Measurements from ENCODE around the gene NFATC2. TPM values are rescaled to one million over a fixed set of nuclear protein-coding genes. Genes with fewer than 3 reads are reported as not detected.

NFATC2 gene
- total RNA-seq, 4 donors from 2014 or later, result 8.8 to 15.6 (median 13.0) TPM

GRCh38 chr20:51491393-51491792 lies 51.1 kb downstream of the NFATC2 start:
- Histone ChIP-seq H3K4me1 (peaks cover 24 to 47% (median 34%) of the 10 kb centered on the region in 4 donors), H3K27ac (replicated peaks in 1 of 4) (no peak overlapping the region), H3K27me3 (no peaks in the 10 kb centered on the region), H3K4me3 (no peak overlapping the region), H3K9me3 (no peaks in the 10 kb centered on the region), H3K36me3 (no peaks in the 10 kb centered on the region)
- DNase-seq (ENCODE audit: extremely low spot score), result no peak
- 91% methylated on average over 11 of the region's 11 CpGs for WGBS
- TF ChIP-seq POLR2A (IDR thresholded peaks at IDR 0.05; ENCODE audit: low read depth) (no peak), POLR2AphosphoS5 (IDR thresholded peaks at IDR 0.05) (no peak), EP300 (IDR thresholded peaks at IDR 0.05) (no peak)
- TF ChIP-seq, protein P1, sequence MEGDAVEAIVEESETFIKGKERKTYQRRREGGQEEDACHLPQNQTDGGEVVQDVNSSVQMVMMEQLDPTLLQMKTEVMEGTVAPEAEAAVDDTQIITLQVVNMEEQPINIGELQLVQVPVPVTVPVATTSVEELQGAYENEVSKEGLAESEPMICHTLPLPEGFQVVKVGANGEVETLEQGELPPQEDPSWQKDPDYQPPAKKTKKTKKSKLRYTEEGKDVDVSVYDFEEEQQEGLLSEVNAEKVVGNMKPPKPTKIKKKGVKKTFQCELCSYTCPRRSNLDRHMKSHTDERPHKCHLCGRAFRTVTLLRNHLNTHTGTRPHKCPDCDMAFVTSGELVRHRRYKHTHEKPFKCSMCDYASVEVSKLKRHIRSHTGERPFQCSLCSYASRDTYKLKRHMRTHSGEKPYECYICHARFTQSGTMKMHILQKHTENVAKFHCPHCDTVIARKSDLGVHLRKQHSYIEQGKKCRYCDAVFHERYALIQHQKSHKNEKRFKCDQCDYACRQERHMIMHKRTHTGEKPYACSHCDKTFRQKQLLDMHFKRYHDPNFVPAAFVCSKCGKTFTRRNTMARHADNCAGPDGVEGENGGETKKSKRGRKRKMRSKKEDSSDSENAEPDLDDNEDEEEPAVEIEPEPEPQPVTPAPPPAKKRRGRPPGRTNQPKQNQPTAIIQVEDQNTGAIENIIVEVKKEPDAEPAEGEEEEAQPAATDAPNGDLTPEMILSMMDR (IDR thresholded peaks at IDR 0.05), result no peak
- intact Hi-C loops (cut with DNase I), result no loop called here

- intact Hi-C loops (cut with DNase I), result no loop called here
- peaks cover 24 to 40% (median 34%) of the 10 kb centered on the region in 4 donors for H3K4me1 ChIP-seq
- TF ChIP-seq EP300 (IDR thresholded peaks at IDR 0.05), result no peak
- TF ChIP-seq POLR2A (IDR thresholded peaks at IDR 0.05; ENCODE audit: low read depth), result no peak
- TF ChIP-seq, protein P1 (IDR thresholded peaks at IDR 0.05), result no peak
- TF ChIP-seq POLR2AphosphoS5 (IDR thresholded peaks at IDR 0.05), result no peak
- H3K27ac ChIP-seq (replicated peaks in 1 of 4), result no peak overlapping the region
- no peak overlapping the region for H3K4me3 ChIP-seq
- no peaks in the 10 kb centered on the region for H3K36me3 ChIP-seq
- no peak for DNase-seq (ENCODE audit: extremely low spot score)
- no peaks in the 10 kb centered on the region for H3K27me3 ChIP-seq
- WGBS, result 90% methylated on average over 2 of the region's 2 CpGs
- H3K9me3 ChIP-seq, result no peaks in the 10 kb centered on the region
These were observed 51.9 kb downstream of the NFATC2 start for GRCh38 chr20:51490635-51491034.

GRCh38 chr20:51489611-51490010 lies 52.9 kb downstream of the NFATC2 start:
- Histone ChIP-seq H3K27me3 (no peaks in the 10 kb centered on the region), H3K9me3 (no peaks in the 10 kb centered on the region), H3K4me3 (no peak overlapping the region), H3K27ac (replicated peaks in 1 of 4) (no peak overlapping the region), H3K36me3 (no peaks in the 10 kb centered on the region), H3K4me1 (peaks cover 24 to 39% (median 34%) of the 10 kb centered on the region in 4 donors)
- WGBS, result 94% methylated on average over 7 of the region's 7 CpGs
- TF ChIP-seq, protein P1 (IDR thresholded peaks at IDR 0.05), result no peak
- TF ChIP-seq POLR2AphosphoS5 (IDR thresholded peaks at IDR 0.05) (no peak), EP300 (IDR thresholded peaks at IDR 0.05) (no peak), POLR2A (IDR thresholded peaks at IDR 0.05; ENCODE audit: low read depth) (no peak)
- intact Hi-C loops (cut with DNase I), result no loop called here
- DNase-seq (ENCODE audit: extremely low spot score), result no peak

GRCh38 chr20:51488331-51488730 lies 54.2 kb downstream of the NFATC2 start:
- Histone ChIP-seq H3K9me3 (no peaks in the 10 kb centered on the region), H3K4me3 (no peak overlapping the region), H3K27ac (replicated peaks in 1 of 4) (peak overlapping the region in 3 of 4 donors; percentile 19 to 42 (median 23)), H3K36me3 (no peaks in the 10 kb centered on the region), H3K4me1 (peaks cover 23 to 31% (median 29%) of the 10 kb centered on the region in 4 donors), H3K27me3 (no peaks in the 10 kb centered on the region)
- TF ChIP-seq, protein P1 (IDR thresholded peaks at IDR 0.05), result no peak
- WGBS, result 90% methylated on average over 5 of the region's 5 CpGs
- intact Hi-C loops (cut with DNase I), result no loop called here
- no peak for DNase-seq (ENCODE audit: extremely low spot score)

GRCh38 chr20:51487565-51488268 lies 54.8 kb downstream of the NFATC2 start:
- DNase-seq (ENCODE audit: extremely low spot score), result no peak
- Histone ChIP-seq H3K27ac (replicated peaks in 1 of 4) (peak overlapping the region in 3 of 4 donors; percentile 19 to 42 (median 23)), H3K27me3 (no peaks in the 10 kb centered on the region), H3K9me3 (no peaks in the 10 kb centered on the region), H3K36me3 (no peaks in the 10 kb centered on the region), H3K4me1 (peaks cover 17 to 28% (median 24%) of the 10 kb centered on the region in 4 donors), H3K4me3 (no peak overlapping the region)
- intact Hi-C loops (cut with DNase I), result no loop called here
- TF ChIP-seq, protein P1 (IDR thresholded peaks at IDR 0.05), result no peak
- TF ChIP-seq POLR2AphosphoS5 (IDR thresholded peaks at IDR 0.05), result no peak
- no peak for TF ChIP-seq POLR2A (IDR thresholded peaks at IDR 0.05; ENCODE audit: low read depth)
- 66% methylated on average over 20 of the region's 20 CpGs for WGBS

All from esophagus muscularis mucosa (tissue), 4 donors.